GM12873 (cell line): ENCODE data around the gene ERBB2.

Experiments used
- TF ChIP-seq, protein P1 (sequence below): IDR thresholded peaks from 2 replicates; pipeline ENCODE4 v1.5.1; 2012; ENCODE audit warnings: low read depth, mild to moderate bottlenecking, moderate library complexity, low read length, control low read depth; ENCODE audit not compliant: insufficient read depth; ENCODE audit errors: missing control alignments

ERBB2 gene

DNA sequence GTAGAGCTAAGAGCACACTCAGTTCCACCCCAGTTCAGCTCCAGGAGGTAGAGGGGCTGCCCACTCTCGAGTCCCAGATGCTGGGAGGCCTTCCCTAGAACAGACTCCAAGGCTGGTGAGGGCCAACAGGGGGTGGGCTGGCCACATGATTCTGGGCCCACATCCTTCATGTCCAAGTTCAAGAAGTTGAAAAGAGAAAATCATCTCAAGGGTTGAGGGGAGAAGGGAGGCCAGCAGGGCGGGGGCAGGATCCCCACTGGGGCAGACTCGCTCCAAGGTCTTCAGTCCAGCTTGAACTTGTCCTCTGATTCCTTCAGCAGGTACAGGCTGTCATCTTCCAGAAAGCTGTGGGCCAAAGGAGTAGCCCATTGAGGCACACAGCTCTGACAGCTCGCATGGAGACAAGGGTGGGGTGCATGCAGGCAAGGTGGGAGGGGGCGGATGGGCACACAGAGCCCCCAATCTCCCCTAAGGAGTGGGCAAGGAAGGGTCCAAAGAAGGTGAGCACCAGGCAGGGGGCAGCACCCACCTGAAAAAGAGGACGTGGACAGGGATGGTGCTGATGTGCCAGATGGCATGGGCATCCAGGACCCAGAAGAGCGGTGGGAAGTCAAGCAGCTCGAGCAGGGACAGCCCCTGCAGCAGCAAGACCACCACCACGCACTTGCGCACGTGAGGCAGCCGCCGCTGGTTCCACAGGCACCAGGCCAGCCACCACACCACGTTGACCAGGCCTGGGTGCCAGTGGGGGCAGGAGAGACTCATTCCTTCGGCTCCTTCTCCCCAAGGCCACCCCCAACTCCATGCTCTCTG is 27.1 kb upstream of the ERBB2 start:
- TF ChIP-seq, protein P1, sequence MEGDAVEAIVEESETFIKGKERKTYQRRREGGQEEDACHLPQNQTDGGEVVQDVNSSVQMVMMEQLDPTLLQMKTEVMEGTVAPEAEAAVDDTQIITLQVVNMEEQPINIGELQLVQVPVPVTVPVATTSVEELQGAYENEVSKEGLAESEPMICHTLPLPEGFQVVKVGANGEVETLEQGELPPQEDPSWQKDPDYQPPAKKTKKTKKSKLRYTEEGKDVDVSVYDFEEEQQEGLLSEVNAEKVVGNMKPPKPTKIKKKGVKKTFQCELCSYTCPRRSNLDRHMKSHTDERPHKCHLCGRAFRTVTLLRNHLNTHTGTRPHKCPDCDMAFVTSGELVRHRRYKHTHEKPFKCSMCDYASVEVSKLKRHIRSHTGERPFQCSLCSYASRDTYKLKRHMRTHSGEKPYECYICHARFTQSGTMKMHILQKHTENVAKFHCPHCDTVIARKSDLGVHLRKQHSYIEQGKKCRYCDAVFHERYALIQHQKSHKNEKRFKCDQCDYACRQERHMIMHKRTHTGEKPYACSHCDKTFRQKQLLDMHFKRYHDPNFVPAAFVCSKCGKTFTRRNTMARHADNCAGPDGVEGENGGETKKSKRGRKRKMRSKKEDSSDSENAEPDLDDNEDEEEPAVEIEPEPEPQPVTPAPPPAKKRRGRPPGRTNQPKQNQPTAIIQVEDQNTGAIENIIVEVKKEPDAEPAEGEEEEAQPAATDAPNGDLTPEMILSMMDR: no peak

DNA sequence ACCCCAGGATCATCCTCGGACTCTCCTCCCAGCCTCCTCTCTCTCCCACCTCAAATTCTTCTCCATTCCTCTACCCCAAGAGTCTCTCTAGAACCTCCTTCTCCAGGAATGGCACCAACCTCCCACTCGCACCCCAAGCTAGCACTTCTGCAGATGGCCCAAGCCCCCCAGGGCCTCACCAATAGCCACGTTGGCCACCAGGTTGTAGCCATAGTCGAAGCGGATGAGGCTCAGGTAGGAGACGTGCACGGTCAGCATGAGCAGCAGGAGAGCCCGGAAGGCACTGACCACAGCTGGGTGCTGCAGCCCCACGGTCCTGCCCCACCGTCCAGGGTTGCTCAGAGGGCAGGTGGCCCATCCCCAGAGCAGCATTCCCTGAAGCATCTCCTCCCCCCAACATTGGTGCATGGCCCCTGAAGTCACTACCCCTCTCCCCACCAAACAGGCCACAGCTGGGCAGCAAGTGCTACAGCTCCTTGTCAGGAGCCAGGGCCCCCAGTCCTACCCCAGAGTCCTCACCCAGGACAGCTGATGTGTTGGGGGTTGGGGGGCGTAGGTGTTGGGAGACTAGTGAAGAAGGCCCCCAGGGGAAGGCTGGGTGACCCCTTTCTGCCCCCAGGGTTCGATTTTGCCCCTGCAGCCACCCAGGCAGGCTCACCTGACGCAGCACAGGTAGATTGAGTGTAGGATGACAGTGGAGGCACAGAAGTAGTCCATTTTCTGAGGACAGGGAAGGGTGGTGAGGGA is 26.4 kb upstream of the ERBB2 start:
- TF ChIP-seq, protein P1: no peak

DNA sequence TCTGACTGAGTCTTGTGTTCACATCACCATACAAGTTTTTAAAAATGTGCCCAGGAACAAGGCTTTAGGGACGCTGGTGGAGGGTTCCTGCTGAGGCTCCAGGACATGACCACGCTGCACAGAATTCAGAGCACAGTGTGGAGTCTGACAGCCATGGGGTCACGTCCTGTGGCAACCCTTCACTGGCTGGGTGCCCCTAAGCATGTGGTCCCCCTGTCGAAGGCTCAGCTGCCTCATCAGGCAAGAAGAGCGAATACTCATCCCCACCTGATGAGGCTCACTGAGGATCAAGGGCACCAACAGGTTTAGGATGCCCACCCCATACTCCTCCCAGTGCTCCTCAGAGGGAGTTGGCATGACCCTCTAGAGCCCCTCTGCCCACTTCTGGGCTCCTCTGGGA is 25.7 kb upstream of the ERBB2 start:
- TF ChIP-seq, protein P1: no peak

DNA sequence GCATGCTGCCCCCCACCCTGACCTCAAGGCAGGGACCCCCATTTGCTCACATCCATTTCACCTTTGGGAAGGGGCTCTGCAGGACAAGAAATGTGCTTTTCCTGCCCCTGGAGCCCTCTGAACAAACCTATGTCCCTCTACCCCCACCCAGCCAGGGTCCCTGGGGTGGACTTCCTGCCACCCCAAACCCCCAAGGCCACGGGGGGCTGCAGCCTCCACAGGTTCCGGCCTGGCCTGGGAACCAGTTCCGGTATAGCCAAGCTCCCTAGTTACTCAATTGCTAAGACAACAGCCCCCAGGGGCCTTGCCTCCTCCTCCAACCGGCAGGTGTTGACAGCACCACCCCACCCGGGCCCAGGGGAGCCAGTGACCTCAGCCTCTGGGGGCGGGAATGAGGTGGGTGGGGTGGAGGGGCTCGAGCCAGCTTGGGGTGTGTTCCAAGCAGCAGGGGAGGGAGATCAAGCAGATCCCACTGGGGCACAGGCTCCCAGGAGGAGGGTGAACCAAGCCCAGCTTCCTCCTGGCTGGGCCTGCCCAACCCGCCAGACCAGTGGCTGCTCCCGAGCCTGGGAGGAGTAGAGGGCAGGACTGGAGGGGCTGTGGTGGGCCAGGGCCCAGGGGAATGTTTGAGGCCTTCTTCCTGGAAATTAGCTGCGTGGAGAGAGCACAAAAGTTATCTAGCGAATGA is 25.0 kb upstream of the ERBB2 start:
- TF ChIP-seq, protein P1: no peak

DNA sequence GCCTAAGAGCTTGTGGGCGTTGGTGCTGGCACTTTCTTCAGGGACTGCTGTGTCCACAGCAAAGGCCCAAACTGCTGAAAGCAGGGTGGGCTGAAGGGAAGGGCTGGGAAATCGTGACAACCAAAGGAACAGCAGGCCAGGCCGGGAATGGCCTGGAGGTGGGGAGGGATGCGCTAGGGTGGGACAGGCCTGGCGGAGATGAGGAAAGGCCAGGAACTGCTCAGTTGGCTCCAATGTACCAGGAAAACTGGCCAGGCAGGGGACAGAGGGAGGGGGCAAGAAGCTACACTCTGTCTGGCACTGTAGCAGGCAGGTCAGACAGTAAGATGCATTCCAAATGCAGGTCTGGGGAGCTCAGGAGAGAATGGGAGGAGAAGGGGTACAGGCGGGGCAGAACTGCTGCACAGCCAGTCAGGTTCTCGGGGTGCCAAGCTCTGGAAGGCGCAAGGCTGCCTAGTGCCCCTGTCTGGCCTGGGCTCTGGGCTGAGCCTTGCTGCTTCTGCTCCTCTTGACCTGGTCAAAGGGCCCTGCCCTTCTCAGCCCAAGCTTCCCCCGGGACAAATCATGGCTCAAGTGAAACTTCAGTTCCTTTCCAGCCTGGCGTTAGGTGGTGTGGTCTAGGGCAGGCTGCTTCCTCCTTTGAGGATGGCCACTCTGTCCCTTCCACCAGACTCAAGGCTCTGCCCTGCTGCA is 24.3 kb upstream of the ERBB2 start:
- TF ChIP-seq, protein P1: no peak

DNA sequence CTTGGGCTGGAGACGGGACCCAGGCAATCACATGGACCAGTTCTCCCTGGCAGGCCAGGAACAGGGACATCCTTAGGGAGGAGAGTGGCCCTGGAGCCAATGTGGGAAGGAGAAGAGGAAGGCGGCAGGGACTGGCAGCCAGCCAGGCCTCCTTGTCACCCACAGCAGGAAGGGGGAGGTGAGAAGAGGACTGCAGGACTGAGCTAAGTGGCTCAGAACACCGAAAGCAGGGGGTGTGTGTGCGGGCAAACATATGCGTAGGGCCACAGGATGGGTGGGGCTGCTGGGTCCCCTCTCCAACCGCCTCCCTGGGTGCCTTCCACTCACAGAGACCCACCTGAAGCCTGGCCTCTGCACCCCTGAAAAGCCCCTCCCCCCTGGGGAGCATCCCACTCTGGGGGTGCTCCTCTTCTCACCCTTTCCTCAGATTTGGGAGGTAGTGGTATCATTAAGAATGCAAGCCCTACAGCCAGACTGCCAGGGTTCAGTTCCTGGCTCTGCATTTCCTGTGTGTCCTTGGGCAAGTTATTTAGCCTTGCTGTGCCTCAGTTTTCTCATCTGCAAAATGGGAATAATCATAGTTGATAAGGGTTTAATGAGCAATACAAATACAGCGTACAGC is 23.6 kb upstream of the ERBB2 start:
- TF ChIP-seq, protein P1: no peak

DNA sequence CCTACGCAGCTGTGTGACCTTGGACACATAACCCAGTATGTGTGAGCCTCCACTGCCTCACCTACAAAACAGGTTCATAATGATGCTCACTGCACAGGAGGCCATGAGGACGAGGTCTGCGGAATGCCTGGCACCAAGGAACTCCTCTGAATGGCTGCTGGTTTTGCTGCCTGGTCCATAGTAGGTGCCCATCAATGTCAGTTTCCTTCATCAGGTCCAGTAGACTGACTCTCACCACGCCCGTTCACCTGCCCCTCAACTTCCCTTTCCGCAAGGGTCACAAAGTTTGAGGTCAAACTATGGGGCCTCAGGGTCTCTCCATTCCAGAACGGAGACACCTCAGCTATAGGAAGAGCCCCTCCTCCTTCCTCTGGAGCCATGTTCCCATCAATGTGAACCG is 22.8 kb upstream of the ERBB2 start:
- TF ChIP-seq, protein P1: no peak
